K562 (cell line): ENCODE measurements around the gene SERPINE1. TPM values are rescaled to one million over a fixed set of nuclear protein-coding genes. Genes with fewer than 3 reads are reported as not detected.

Experiments used
- ASH1L ChIP-seq: fragments of 450-650 bp; IDR thresholded peaks from 2 replicates; pipeline ENCODE4 v1.6.1; 2018; ENCODE audit warnings: borderline replicate concordance, mild to moderate bottlenecking, low read depth; ENCODE audit not compliant: partially characterized antibody
- DMBX1 ChIP-seq: fragments of 250-450 bp; sonication (Bioruptor Pico); IDR thresholded peaks from 2 replicates; pipeline ENCODE4 v1.8.0; 2022; ENCODE audit warnings: inconsistent platforms, mild to moderate bottlenecking, moderate library complexity, borderline replicate concordance
- HNRNPH1 ChIP-seq: fragments of 200-400 bp; formaldehyde crosslinking; optimal IDR thresholded peaks from 2 replicates; pipeline ENCODE3; 2017; ENCODE audit warnings: low read depth, mild to moderate bottlenecking, low read length, moderate library complexity
- HNRNPL ChIP-seq: fragments of 200-400 bp; formaldehyde crosslinking; IDR thresholded peaks from 2 replicates; pipeline ENCODE4 v1.6.1; 2017; ENCODE audit warnings: low read depth, mild to moderate bottlenecking, low read length
- KLF10 ChIP-seq: fragments of 250-450 bp; sonication (Bioruptor Pico); IDR thresholded peaks from 2 replicates; pipeline ENCODE4 v1.6.1; 2021; ENCODE audit warnings: matching md5 sums
- MTA1 ChIP-seq: fragments of 450-650 bp; IDR thresholded peaks from 2 replicates; pipeline ENCODE4 v1.6.1; 2017; ENCODE audit warnings: borderline replicate concordance
- NEUROD1 ChIP-seq: fragments of 150-350 bp; IDR thresholded peaks from 2 replicates; pipeline ENCODE4 v1.6.1; 2014; ENCODE audit warnings: borderline replicate concordance, low read length, low read depth; ENCODE audit not compliant: partially characterized antibody
- REST ChIP-seq, 2 experiments: fragments of 450-650 bp; formaldehyde crosslinking in 1 of 2; IDR thresholded peaks; 2 replicates each; pipeline versions ENCODE4 v1.4.0 to v1.6.1; 2014 to 2020; ENCODE audit warnings: mild to moderate bottlenecking in 2 of 2, borderline replicate concordance in 1 of 2, low read depth in 1 of 2
- SMAD4 ChIP-seq: fragments of 250-450 bp; sonication (Bioruptor Pico); conservative IDR thresholded peaks from 2 replicates; pipeline ENCODE4 v1.8.0; 2021; ENCODE audit warnings: inconsistent platforms, mild to moderate bottlenecking, moderate library complexity
- TCF3 ChIP-seq: sonication (generic); formaldehyde crosslinking; IDR thresholded peaks from 2 replicates; pipeline ENCODE4 v1.4.0; 2020; ENCODE audit warnings: mild to moderate bottlenecking, missing genetic modification reagents
- TEAD4 ChIP-seq, 2 experiments: sonication (generic) in 1 of 2; formaldehyde crosslinking in 1 of 2; IDR thresholded peaks; 2 replicates each; pipeline versions ENCODE4 v1.6.1 to v1.8.0; 2012 to 2022; ENCODE audit warnings: borderline replicate concordance in 1 of 2, inconsistent platforms in 1 of 2, low read length in 1 of 2, mild to moderate bottlenecking in 1 of 2, missing genetic modification reagents in 1 of 2
- THRA ChIP-seq: fragments of 450-650 bp; IDR thresholded peaks from 2 replicates; pipeline ENCODE4 v1.6.1; 2017; ENCODE audit warnings: mild to moderate bottlenecking, moderate library complexity
- ZKSCAN8 ChIP-seq: fragments of 200-800 bp; sonication (Bioruptor generic); IDR thresholded peaks from 2 replicates; pipeline ENCODE4 v1.6.1; 2016; ENCODE audit warnings: missing genetic modification characterization, missing compliant biosample characterization
- polyA plus RNA-seq, 8 experiments: library from polyadenylated mRNA; depleted of rRNA in 4 of 8; stranded (reverse) in 5 of 8; unstranded in 3 of 8; fragments of >200 nt; fragmentation: Nextera tagmentation in 2 of 8; fragmentation: Illumina TruSeq in 1 of 8; extraction: Ambion mirVana in 2 of 8; extraction: Trizol in 1 of 8; gene quantifications; 2 replicates each; pipeline versions ENCODE4 v1.2.1 to v1.2.3, GENCODE V29; 2011 to 2014; ENCODE audit warnings: inconsistent platforms in 1 of 8, missing spikeins in 1 of 8
- total RNA-seq, 7 experiments: library from RNA; depleted of rRNA in 6 of 7; stranded (reverse); fragments of >200 nt in 6 of 7; fragmentation: Illumina TruSeq in 2 of 7; extraction: Trizol in 2 of 7; gene quantifications; 2 replicates each; pipeline versions ENCODE4 v1.2.1 to v1.2.3, GENCODE V29; 2011 to 2021; ENCODE audit warnings: low replicate concordance in 1 of 7
- TF ChIP-seq, protein P1 (sequence below): IDR thresholded peaks from 3 replicates; pipeline ENCODE4 v1.6.1; 2011; ENCODE audit warnings: borderline replicate concordance, mild to moderate bottlenecking; ENCODE audit not compliant: insufficient read length, insufficient read depth

Gene SERPINE1
- total and polyA plus RNA-seq, 9 of the 15 experiments (the other 6 are each of a cell fraction or from before 2014, with no cell fraction given), result 0.22 to 4.8 (median 0.91) TPM

- TF ChIP-seq SMAD4 (CRISPR knock-in tag) (peak; percentile 88), MTA1 (peak; percentile 79), HNRNPH1 (no peak), ASH1L (no peak), DMBX1 (CRISPR knock-in tag) (no peak), TEAD4 (IDR thresholded peaks at IDR 0.05; ENCODE audit: low read length) (peak; percentile 81), TEAD4 (CRISPR knock-in tag; IDR thresholded peaks at IDR 0.05; ENCODE audit: borderline replicate concordance) (no peak), NEUROD1 (no peak), TCF3 (CRISPR knock-in tag) (peak; percentile 70), KLF10 (no peak), THRA (no peak), HNRNPL (peak; percentile 69; the same call in 1 of the 2 replicates), ZKSCAN8 (CRISPR knock-in tag) (no peak), REST (IDR thresholded peaks at IDR 0.05; ENCODE audit: borderline replicate concordance) (peak; percentile 85), REST (CRISPR knock-in tag; IDR thresholded peaks at IDR 0.05; ENCODE audit: low read depth) (0 out of 2 replicates have a peak, but pooled peaks have one; percentile 57)
- TF ChIP-seq, protein P1, sequence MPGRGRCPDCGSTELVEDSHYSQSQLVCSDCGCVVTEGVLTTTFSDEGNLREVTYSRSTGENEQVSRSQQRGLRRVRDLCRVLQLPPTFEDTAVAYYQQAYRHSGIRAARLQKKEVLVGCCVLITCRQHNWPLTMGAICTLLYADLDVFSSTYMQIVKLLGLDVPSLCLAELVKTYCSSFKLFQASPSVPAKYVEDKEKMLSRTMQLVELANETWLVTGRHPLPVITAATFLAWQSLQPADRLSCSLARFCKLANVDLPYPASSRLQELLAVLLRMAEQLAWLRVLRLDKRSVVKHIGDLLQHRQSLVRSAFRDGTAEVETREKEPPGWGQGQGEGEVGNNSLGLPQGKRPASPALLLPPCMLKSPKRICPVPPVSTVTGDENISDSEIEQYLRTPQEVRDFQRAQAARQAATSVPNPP, result no peak
Observed at GRCh38 chr7:101099969-101100781, 26.7 kb upstream of the SERPINE1 start (continued).
